SK-N-SH (cell line): ENCODE results near the gene NDUFS3. TPM values are rescaled to one million over a fixed set of nuclear protein-coding genes. Genes with fewer than 3 reads are reported as not detected.

Source experiments
- CTCF ChIA-PET: fragments of 300-600, 350-600 bp; formaldehyde crosslinking; extraction: SDS; loops from one replicate; lab custom pipeline; 2021; lab: Yijun Ruan, JAX
- POLR2A ChIA-PET: fragments of 350-600 bp; sonication (Branson Sonifier 250); formaldehyde crosslinking; extraction: SDS; loops from one replicate; lab custom pipeline; 2020; ENCODE audit warnings: antibody characterized with exemption, inconsistent platforms; lab: Yijun Ruan, JAX
- DNase-seq: peaks from one replicate; pipeline ENCODE4 v3.0.0; 2012
- H2AFZ ChIP-seq: fragments of 200-600 bp; sonication (generic); 2 replicates; pipeline ENCODE4 v1.8.1; 2016; ENCODE audit warnings: antibody characterized with exemption, mild to moderate bottlenecking, low read depth
- H3F3A ChIP-seq: fragments of 200-600 bp; sonication (generic); replicated peaks from 2 replicates; pipeline ENCODE3; 2016; ENCODE audit warnings: antibody characterized with exemption, mild to moderate bottlenecking; ENCODE audit not compliant: insufficient read depth
- H3K27ac ChIP-seq, 2 experiments: fragments of 200-500 bp in 1 of 2; fragments of 200-600 bp in 1 of 2; sonication (Bioruptor generic) in 1 of 2; sonication (generic), shearing (Covaris generic) in 1 of 2; 2 replicates each; pipeline versions ENCODE4 v1.5.1 to v1.6.1; 2014 to 2016; ENCODE audit warnings: low read depth in 2 of 2, inconsistent platforms in 1 of 2, low read length in 1 of 2, mild to moderate bottlenecking in 1 of 2, mixed read lengths in 1 of 2
- H3K27me3 ChIP-seq: fragments of 200-600 bp; sonication (generic), shearing (Covaris generic); 2 replicates; pipeline ENCODE4 v1.6.1; 2016; ENCODE audit warnings: mixed run types; ENCODE audit not compliant: insufficient read depth
- H3K36me3 ChIP-seq, 2 experiments: fragments of 200-500 bp in 1 of 2; fragments of 200-600 bp in 1 of 2; sonication (Bioruptor generic) in 1 of 2; sonication (generic) in 1 of 2; replicated peaks in 1 of 2; 2 replicates each; pipeline versions ENCODE3 to v1.5.1; 2014 to 2016; ENCODE audit warnings: low read length in 1 of 2, mild to moderate bottlenecking in 1 of 2; ENCODE audit not compliant: insufficient read depth in 2 of 2, control insufficient read depth in 1 of 2
- H3K4me1 ChIP-seq, 2 experiments: fragments of 200-500 bp in 1 of 2; fragments of 200-600 bp in 1 of 2; sonication (Bioruptor generic) in 1 of 2; sonication (generic), shearing (Covaris generic) in 1 of 2; 2 replicates each; pipeline versions ENCODE4 v1.5.1 to v1.6.1; 2014 to 2016; ENCODE audit warnings: low read depth in 1 of 2, low read length in 1 of 2, mixed run types in 1 of 2; ENCODE audit not compliant: insufficient read depth in 2 of 2, control insufficient read depth in 1 of 2
- H3K4me2 ChIP-seq: fragments of 200-600 bp; sonication (generic), shearing (Covaris generic); 2 replicates; pipeline ENCODE4 v1.6.1; 2017; ENCODE audit warnings: mixed run types
- H3K4me3 ChIP-seq, 2 experiments: fragments of 200-500 bp in 1 of 2; fragments of 200-600 bp in 1 of 2; sonication (Bioruptor generic) in 1 of 2; sonication (generic), shearing (Covaris generic) in 1 of 2; 2 replicates each; pipeline versions ENCODE4 v1.5.1 to v1.8.1; 2014 to 2016; ENCODE audit warnings: low read depth in 2 of 2, inconsistent platforms in 1 of 2, low read length in 1 of 2, mild to moderate bottlenecking in 1 of 2, mixed read lengths in 1 of 2, moderate library complexity in 1 of 2
- H3K79me2 ChIP-seq: fragments of 200-600 bp; sonication (generic); 2 replicates; pipeline ENCODE4 v1.8.1; 2017; ENCODE audit warnings: mild to moderate bottlenecking; ENCODE audit not compliant: insufficient read depth
- H3K9ac ChIP-seq: fragments of 200-600 bp; sonication (generic); 2 replicates; pipeline ENCODE4 v1.6.1; 2017; ENCODE audit warnings: mixed run types
- H3K9me2 ChIP-seq: fragments of 200-600 bp; sonication (generic); 2 replicates; pipeline ENCODE4 v1.6.1; 2017; ENCODE audit warnings: mixed run types
- H3K9me3 ChIP-seq: fragments of 200-600 bp; sonication (generic); 2 replicates; pipeline ENCODE4 v1.6.1; 2017; ENCODE audit warnings: mixed run types, mild to moderate bottlenecking, moderate library complexity
- H4K20me1 ChIP-seq: fragments of 200-600 bp; sonication (generic); 2 replicates; pipeline ENCODE4 v1.6.1; 2017; ENCODE audit warnings: mild to moderate bottlenecking, mixed run types; ENCODE audit not compliant: insufficient read depth
- ELF1 ChIP-seq: IDR thresholded peaks from 2 replicates; pipeline ENCODE4 v1.4.0; 2012
- EZH2phosphoT487 ChIP-seq: fragments of 200-600 bp; sonication (generic); IDR thresholded peaks from 2 replicates; pipeline ENCODE4 v1.6.1; 2017; ENCODE audit warnings: low read depth, mixed run types, mild to moderate bottlenecking, antibody characterized with exemption, moderate library complexity, borderline replicate concordance
- NFIC ChIP-seq: IDR thresholded peaks from 2 replicates; pipeline ENCODE4 v1.4.0; 2012; ENCODE audit warnings: borderline replicate concordance
- NRF1 ChIP-seq: IDR thresholded peaks from 2 replicates; pipeline ENCODE4 v1.6.1; 2012; ENCODE audit warnings: low read depth, mild to moderate bottlenecking, low read length
- PBX3 ChIP-seq: IDR thresholded peaks from 2 replicates; pipeline ENCODE4; 2012
- RCOR1 ChIP-seq: fragments of 150-350 bp; IDR thresholded peaks from 2 replicates; pipeline ENCODE4 v1.6.1; 2017; ENCODE audit warnings: antibody characterized with exemption, low read length
- SIN3A ChIP-seq: IDR thresholded peaks from 2 replicates; pipeline ENCODE4 v1.6.1; 2012; ENCODE audit warnings: low read depth, mild to moderate bottlenecking, low read length, moderate library complexity, borderline replicate concordance
- USF2 ChIP-seq: fragments of 150-350 bp; IDR thresholded peaks from 2 replicates; pipeline ENCODE4 v1.6.1; 2017; ENCODE audit warnings: antibody characterized with exemption, low read length, low read depth, borderline replicate concordance
- ZBTB33 ChIP-seq: IDR thresholded peaks from 2 replicates; pipeline ENCODE4 v1.4.0; 2012; ENCODE audit warnings: low read depth, borderline replicate concordance
- WGBS: methylation state at CpG from one replicate; pipeline ENCODE4 v1.1.6; 2017; ENCODE audit warnings: low lambda C conversion rate; 5-methylcytosine and 5-hydroxymethylcytosine counted together
- polyA plus RNA-seq, 3 experiments: library from polyadenylated mRNA; depleted of rRNA; stranded (reverse); fragments of >200 nt; gene quantifications; 2 replicates each; pipeline ENCODE4 v1.2.3, GENCODE V29; 2012

NDUFS3 gene
- polyA plus RNA-seq, 1 of the 3 experiments (the other 2 are of a cell fraction), result 150 TPM

GRCh38 chr11:47570651-47571356 lies 8.1 kb upstream of the NDUFS3 start:
- H3K36me3 ChIP-seq, result peaks cover 36 to 37% of the 10 kb centered on the region in 2 experiments

More at GRCh38 chr11:47570651-47571356, 8.1 kb upstream of the NDUFS3 start:
- Histone ChIP-seq H3K9me3 (no peaks in the 10 kb centered on the region), H3K4me2 (no peak overlapping the region), H2AFZ (no peak overlapping the region), H3K27ac (no peak overlapping the region), H3K9ac (no peak overlapping the region), H3K4me1 (peaks cover 4 to 10% of the 10 kb centered on the region in 2 experiments; a peak in 3 of 4 replicates), H4K20me1 (peaks cover 4% of the 10 kb centered on the region; the same call in 1 of the 2 replicates), H3K4me3 (no peak overlapping the region), H3K9me2 (no peaks in the 10 kb centered on the region), H3K79me2 (peaks cover 81% of the 10 kb centered on the region), H3K27me3 (no peaks in the 10 kb centered on the region), H3F3A (no peaks in the 10 kb centered on the region)
- TF ChIP-seq RCOR1 (no peak), PBX3 (no peak), NFIC (no peak), USF2 (no peak), ELF1 (no peak), EZH2phosphoT487 (no peak), NRF1 (no peak), SIN3A (no peak), ZBTB33 (no peak)
- DNase-seq, result no peak
- WGBS, result 86% methylated on average over 3 of the region's 3 CpGs
- CTCF ChIA-PET, result no interaction called here
- POLR2A ChIA-PET, result no interaction called here
